22Rv1 (cell line): ENCODE results near the gene RD3L.

Source experiments
- H3K27ac ChIP-seq: fragments of 450-650 bp; 2 replicates; pipeline ENCODE4 v1.5.1; 2017
- CTCF ChIP-seq: fragments of 450-650 bp; IDR thresholded peaks from 2 replicates; pipeline ENCODE4 v1.5.1; 2017; ENCODE audit warnings: mild to moderate bottlenecking
- ZFX ChIP-seq: fragments of 450-650 bp; IDR thresholded peaks from 2 replicates; pipeline ENCODE4 v1.6.1; 2017; ENCODE audit warnings: antibody characterized with exemption, borderline replicate concordance

RD3L gene

GRCh38 chr14:103910262-103910935 is 31.9 kb downstream of the RD3L start:
- no peak for TF ChIP-seq ZFX
- peak; percentile 92 for TF ChIP-seq CTCF
- H3K27ac ChIP-seq = peak overlapping the region; percentile 45

- TF ChIP-seq ZFX (no peak), CTCF (no peak)
- peak overlapping the region; percentile 45 for H3K27ac ChIP-seq
Measured at GRCh38 chr14:103909531-103910261, 32.6 kb downstream of the RD3L start.

GRCh38 chr14:103908580-103908979 is 33.7 kb downstream of the RD3L start:
- no peak overlapping the region for H3K27ac ChIP-seq
- no peak for TF ChIP-seq CTCF
- no peak for TF ChIP-seq ZFX

GRCh38 chr14:103905842-103906456 is 36.4 kb downstream of the RD3L start:
- TF ChIP-seq ZFX (no peak), CTCF (no peak)

GRCh38 chr14:103904493-103905107 is 37.7 kb downstream of the RD3L start:
- H3K27ac ChIP-seq = no peak overlapping the region
- TF ChIP-seq ZFX (no peak), CTCF (no peak)

More at GRCh38 chr14:103905842-103906456, 36.4 kb downstream of the RD3L start:
- H3K27ac ChIP-seq = no peak overlapping the region

GRCh38 chr14:103899833-103900232 is 42.5 kb downstream of the RD3L start:
- no peak for TF ChIP-seq CTCF
- no peak for TF ChIP-seq ZFX
- no peak overlapping the region for H3K27ac ChIP-seq
